Stimulated activated CD8-positive, alpha-beta memory T cell treated with anti-CD3 and anti-CD28 coated beads, Interleukin-4, amount 100 ng/mL, for 4 hours (primary cell): ENCODE measurements around the gene FRY.

ENCODE experiments used
- DNase-seq, 2 donors: peaks; one replicate each; pipeline ENCODE4 v3.0.0-alpha.2; 2020; ENCODE audit warnings: low read depth in 2 of 2, low spot score in 1 of 2

FRY gene

GRCh38 chr13:32079587-32079986 lies 48.0 kb downstream of the FRY start:
- no peak for DNase-seq

GRCh38 chr13:32080328-32080744 lies 48.8 kb downstream of the FRY start:
- DNase-seq = no peak

- no peak for DNase-seq
Measured at GRCh38 chr13:32081591-32081990, 50.0 kb downstream of the FRY start.

- no peak for DNase-seq
Measured at GRCh38 chr13:32086366-32086765, 54.8 kb downstream of the FRY start.

GRCh38 chr13:32086791-32087441 lies 55.3 kb downstream of the FRY start:
- DNase-seq = no peak

- DNase-seq = no peak
Measured at GRCh38 chr13:32087955-32088747, 56.6 kb downstream of the FRY start.

GRCh38 chr13:32092496-32092895 lies 60.9 kb downstream of the FRY start:
- no peak for DNase-seq

GRCh38 chr13:32093006-32093405 lies 61.4 kb downstream of the FRY start:
- DNase-seq = no peak

- DNase-seq = no peak
Measured at GRCh38 chr13:32098272-32098671, 66.7 kb downstream of the FRY start.

- DNase-seq = no peak
Measured at GRCh38 chr13:32105653-32106313, 74.2 kb downstream of the FRY start.

GRCh38 chr13:32107474-32107873 lies 75.9 kb downstream of the FRY start:
- DNase-seq = no peak

GRCh38 chr13:32107973-32108372 lies 76.4 kb downstream of the FRY start:
- DNase-seq = no peak

- DNase-seq = no peak
Measured at GRCh38 chr13:32113532-32113931, 82.0 kb downstream of the FRY start.

- DNase-seq = no peak
Measured at GRCh38 chr13:32114284-32114950, 82.8 kb downstream of the FRY start.

- no peak for DNase-seq
Measured at GRCh38 chr13:32115066-32115465, 83.5 kb downstream of the FRY start.

GRCh38 chr13:32116210-32116609 lies 84.6 kb downstream of the FRY start:
- DNase-seq = no peak

GRCh38 chr13:32117001-32117400 lies 85.4 kb downstream of the FRY start:
- DNase-seq = no peak

GRCh38 chr13:32117701-32118100 lies 86.1 kb downstream of the FRY start:
- no peak for DNase-seq

- no peak for DNase-seq
Measured at GRCh38 chr13:32121316-32121715, 89.7 kb downstream of the FRY start.

- no peak for DNase-seq
Measured at GRCh38 chr13:32124743-32125142, 93.2 kb downstream of the FRY start.

GRCh38 chr13:32125221-32125689 lies 93.7 kb downstream of the FRY start:
- no peak for DNase-seq

- DNase-seq = no peak
Measured at GRCh38 chr13:32125751-32126150, 94.2 kb downstream of the FRY start.
